GM19035 (cell line): ENCODE results near the gene MAPK7.

Source experiments
- ATAC-seq: cut with Tn5 transposase; IDR thresholded peaks from one replicate; pipeline ENCODE4 v1.9.1; 2021; ENCODE audit not compliant: unreplicated experiment

MAPK7 gene

GRCh38 chr17:19392303-19392702 is 14.0 kb downstream of the MAPK7 start:
- ATAC-seq = no peak

DNA sequence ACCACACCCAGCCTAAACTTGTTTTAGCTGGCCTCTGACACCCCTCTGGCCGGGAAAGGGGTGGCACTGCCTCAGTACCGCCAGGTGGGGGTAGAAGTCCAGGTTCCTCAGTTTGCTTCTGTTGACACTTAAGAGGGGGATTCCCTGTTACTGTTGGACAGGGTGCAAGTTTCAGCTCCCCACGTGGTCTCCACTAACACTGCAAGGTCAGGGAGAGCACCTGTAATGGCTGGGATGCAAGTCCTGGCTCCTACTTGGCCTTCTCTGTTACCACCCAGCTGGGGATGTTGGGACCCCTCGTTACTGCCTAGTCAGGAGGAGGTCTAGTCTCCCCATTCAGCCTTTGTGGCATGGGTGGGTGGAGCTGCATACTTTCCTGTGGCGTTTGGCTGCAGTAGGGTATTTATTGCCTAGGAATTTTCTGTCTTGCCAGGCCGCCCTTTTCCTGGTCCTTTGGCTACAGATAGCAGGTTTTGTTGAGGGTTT is 19.3 kb downstream of the MAPK7 start:
- no peak for ATAC-seq

DNA sequence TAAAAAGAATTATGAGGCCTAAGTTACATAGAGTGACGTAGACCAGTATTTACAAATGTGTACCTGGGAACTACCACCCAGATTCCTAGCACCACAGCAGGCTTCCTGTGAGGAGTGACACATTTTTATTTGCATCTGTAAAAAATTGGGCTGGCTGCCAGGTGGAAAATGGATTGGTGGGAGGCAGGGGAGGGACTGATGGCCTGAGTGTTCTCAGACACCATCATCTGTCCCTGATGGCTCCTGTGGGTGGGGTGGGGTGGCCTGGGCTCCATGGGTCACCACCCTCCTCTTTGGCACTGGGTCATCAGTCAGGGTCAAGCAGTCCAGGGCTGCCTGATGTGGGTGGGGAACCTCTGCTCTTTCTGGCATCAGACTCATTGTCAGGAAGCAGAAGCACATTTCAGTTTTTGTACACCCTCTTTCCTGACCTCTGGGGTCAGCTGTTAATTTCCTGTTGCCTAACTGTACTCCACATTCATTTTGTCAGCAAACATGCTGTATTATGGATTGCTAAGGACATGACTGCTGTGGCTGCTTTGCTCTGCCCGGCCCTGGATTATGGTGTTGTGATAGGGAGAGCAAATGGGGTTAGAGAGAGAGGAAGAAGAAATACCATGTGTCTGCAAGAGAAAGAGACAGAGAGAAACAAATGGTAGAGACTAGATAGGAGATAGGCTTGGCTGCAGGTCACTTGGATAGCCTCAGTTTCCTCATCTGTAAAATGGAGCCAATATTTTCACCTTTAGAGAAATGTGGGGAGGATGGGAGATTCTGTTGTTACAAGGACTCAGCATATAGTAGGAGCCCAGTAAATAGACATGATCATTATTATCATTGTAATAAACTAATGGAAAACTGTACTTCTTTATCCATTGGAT is 20.2 kb downstream of the MAPK7 start:
- no peak for ATAC-seq

DNA sequence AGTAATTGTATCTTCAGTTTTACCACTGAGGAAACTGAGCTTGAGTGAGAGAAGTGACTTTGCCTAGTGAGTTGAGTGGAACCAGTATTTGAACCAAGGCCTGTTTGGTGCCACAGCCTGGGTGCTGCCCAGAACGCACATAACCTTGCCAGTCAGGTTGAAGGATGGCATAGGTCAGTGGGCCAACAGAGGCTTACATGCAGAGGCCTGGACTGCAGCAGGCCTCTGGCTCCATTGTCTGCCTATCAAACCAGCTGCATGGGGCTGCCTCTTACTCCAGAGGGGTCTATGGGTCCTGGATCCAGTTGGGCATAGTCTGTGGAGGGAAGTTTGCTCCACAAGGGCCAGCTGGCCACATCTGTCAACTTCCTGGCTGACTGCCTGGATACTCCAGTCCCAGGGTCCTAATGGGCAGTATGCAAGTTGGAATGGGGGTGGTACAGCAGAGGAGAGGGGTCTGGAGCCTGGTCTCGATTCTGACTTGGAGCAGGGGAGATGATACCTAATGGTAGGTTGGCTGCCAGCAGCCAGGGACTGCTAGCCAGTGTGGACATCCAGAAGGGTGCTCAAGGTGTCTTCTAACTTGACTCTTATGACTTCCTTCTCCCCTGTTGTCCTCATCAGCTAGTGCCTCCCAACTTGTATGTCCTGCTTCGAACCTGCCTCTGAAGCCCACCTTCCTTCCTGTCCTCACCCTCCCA is 21.6 kb downstream of the MAPK7 start:
- ATAC-seq = no peak

DNA sequence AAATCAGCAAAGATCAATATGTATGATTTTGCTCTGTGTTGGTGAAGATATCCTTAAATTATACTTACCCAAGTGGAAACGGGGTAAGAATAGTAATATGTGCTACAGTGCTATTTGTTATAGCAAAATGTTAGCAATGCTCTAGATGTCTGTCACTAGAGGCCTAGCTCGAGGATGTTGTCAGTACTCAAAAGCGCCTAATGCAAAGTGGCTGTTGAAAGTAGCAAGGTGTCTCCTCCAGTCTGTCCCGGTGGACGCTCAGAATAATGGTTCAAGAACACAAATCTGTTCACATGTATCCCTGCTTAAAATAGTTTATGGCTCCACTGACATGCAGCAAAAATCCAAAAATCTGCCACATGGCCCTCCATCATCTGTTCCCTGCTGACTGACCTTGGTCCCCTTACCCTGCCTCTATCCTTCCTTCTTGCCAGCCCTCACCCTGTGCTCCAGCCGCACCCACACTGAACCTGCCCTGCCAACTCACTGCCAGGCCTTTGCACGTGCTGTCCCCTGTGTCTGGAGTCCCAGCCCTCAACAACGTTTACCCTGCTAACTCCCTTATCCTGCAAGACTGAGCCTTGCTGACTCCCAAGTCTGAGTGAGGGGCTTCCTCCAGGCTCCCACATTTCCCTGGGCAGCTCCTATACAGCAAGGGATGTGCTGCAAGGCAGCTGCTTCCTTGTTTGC is 23.2 kb downstream of the MAPK7 start:
- no peak for ATAC-seq

DNA sequence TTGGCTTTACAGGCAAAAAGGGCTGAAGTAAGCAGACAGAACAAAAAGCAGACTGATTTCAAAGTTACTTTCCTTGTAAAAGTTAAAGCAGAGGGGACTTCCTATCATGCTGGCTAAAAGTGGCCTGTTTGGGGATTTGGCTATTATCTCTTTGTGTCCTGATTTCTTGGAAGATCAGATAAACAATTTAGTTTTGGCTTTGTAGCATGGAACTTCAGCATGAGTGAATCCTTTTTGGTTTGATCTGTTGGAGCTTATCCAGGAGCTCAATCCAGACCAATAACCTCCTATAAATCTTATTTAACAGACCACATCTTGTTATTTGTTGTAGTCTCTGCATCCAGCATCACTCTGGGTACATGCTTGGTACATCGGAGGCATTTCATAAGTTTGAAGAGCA is 23.9 kb downstream of the MAPK7 start:
- ATAC-seq = no peak

- ATAC-seq = no peak
These were observed 24.7 kb downstream of the MAPK7 start for GRCh38 chr17:19403021-19403420.

DNA sequence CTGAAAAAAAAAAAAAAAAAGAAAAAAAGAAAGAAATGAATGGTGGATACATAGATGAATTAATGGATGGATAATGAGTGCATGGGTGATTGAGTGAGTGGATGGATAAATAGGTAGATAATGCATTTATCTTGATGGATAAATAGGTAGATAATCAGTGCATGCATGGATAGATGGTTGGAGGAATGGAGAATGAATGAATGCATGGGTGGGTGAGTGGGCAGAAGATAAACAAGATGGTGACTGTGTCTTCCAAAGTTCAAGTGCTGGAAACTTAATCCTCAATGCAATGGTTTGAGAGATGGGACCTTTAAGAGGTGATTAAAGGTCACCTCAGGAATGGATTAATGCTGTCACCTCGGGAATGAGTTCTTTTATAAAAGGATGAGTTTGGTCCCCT is 26.0 kb downstream of the MAPK7 start:
- no peak for ATAC-seq

GRCh38 chr17:19405114-19405513 is 26.8 kb downstream of the MAPK7 start:
- ATAC-seq = no peak

GRCh38 chr17:19407601-19408345 is 29.5 kb downstream of the MAPK7 start:
- ATAC-seq = no peak

GRCh38 chr17:19408346-19408710 is 30.0 kb downstream of the MAPK7 start:
- ATAC-seq = no peak

DNA sequence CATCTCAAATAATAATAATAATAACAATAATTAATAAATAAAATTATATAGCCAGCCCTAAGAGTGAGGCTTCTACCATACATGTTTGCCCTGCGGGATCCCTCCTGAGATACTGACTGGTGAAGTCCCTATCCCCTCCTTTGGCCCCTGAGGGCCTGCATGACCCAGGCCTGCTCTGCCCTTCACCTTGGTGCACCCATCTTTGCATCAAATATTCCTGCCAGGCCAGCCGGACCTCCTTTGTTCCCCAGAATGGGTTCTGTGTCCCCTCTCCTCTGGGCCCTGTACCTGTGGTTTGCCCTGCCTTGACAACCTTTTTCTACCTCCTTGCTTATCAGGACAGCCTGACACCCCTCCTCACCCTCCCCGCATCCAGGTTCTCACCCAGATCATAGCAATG is 30.8 kb downstream of the MAPK7 start:
- no peak for ATAC-seq

- no peak for ATAC-seq
These were observed 31.2 kb downstream of the MAPK7 start for GRCh38 chr17:19409509-19409908.

DNA sequence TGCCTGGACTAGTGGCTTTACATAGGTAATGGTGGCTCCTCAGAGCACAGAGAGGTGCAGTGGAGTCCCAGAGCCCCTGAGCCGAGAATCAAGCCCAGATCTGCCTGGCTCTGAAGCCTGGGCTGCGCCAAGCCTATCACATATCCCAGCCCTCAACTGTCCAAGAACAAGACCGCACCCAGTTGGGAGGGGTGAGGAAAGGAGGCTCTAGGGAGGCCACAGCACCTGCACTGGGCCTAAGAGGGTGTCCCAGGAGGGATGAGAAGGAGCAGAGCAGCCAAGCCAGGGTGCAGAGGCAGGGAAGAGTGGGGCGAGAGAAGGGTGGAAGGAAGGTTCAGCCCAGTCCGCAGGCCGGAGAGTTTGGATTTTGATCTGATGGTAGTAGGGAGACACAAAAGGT is 31.8 kb downstream of the MAPK7 start:
- no peak for ATAC-seq

- no peak for ATAC-seq
These were observed 32.8 kb downstream of the MAPK7 start, which contains the start of gene RNF112 for GRCh38 chr17:19410875-19411620. TSS of gene RNF112 (plus strand) at chr17:19411232. CDS start at chr17:19411409, 177 bp downstream.

GRCh38 chr17:19411631-19412030 is 33.3 kb downstream of the MAPK7 start:
- ATAC-seq = no peak

- ATAC-seq = no peak
These were observed 34.2 kb downstream of the MAPK7 start for GRCh38 chr17:19412510-19412909.

GRCh38 chr17:19412984-19413383 is 34.7 kb downstream of the MAPK7 start:
- no peak for ATAC-seq

GRCh38 chr17:19413761-19414160 is 35.5 kb downstream of the MAPK7 start:
- no peak for ATAC-seq
